HG03139 (cell line): Measurements from ENCODE around the gene CLCN4.

Experiments used
- ATAC-seq: cut with Tn5 transposase; IDR thresholded peaks from one replicate; pipeline ENCODE4 v1.9.1; 2021; ENCODE audit not compliant: unreplicated experiment

The CLCN4 gene

DNA sequence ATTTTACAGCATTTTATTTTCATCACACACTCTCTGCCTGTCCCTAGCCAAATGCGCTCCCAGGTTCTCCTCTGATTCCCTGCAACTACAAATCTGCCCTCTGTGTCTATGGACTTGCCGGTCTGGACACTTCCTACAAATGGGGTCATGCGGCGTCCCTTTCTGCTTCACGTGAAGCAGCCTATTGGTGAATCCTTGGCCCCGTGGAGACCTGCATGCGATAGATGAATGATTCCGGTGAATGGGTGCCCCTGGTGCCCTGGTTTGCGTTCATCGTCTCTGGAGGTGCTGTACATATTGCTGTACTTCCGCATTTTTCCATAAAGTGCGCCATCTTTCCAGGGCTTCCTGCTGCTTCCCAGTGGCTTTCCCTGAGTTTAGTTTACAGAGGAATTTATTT is 27.5 kb upstream of the CLCN4 start:
- no peak for ATAC-seq

DNA sequence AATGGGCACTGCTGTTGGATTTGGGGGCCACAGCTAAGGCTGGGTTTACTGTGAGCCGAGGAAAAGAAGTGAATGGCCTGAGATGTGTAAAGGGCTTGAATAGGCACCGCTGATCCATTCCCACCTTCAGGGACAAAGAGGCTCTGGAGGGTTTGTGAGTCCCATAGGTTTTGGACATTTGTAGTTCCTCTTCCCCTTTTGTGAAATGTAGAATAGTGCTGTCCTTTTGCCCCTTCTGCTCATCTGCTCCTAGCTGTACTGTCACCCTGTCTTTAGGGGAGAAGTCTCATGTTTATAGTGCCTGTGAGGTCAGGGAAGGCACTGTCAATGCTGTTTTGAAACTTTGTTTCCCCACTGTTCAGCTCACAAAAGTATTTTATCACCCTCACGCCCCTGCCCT is 26.4 kb upstream of the CLCN4 start:
- ATAC-seq: no peak

GRCh38 chrX:10133980-10134676 is 22.6 kb upstream of the CLCN4 start:
- no peak for ATAC-seq

DNA sequence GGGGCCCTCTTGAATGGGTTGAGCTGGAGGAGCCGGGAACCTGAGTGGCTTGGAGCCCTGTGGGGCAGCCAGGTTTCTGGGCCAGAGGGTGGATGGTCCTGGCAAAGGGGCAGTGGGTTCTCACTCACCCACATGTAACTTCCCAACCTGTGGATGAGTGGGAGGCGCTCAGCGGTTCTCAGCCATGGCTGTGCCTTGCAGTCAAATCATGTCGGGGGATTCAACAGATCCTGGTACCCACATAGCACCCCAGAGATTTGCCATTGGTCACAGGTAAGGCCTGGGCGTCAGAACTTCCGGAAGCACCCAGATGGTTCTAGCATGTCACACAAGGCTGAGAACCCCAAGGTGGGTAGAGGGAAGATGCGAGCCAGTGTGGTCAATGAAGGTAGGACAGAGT is 21.9 kb upstream of the CLCN4 start:
- no peak for ATAC-seq

- no peak for ATAC-seq
Measured at GRCh38 chrX:10135561-10136399, 21.0 kb upstream of the CLCN4 start.

DNA sequence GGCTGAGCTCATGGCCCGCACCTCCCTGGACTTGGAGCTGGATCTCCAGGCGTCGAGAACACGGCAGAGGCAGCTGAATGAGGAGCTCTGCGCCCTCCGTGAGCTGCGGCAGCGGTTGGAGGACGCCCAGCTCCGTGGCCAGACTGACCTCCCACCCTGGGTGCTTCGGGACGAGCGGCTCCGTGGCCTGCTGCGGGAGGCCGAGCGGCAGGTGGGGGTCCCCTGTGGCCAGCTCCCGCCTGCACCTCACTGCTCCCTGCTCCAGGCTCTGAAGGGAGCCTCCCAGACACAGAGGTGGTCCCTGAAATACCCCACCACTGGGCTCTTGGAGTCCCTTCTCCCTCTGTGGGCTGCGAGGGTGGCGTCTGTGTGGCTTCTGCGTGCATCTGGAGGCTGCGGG is 18.0 kb upstream of the CLCN4 start:
- no peak for ATAC-seq

DNA sequence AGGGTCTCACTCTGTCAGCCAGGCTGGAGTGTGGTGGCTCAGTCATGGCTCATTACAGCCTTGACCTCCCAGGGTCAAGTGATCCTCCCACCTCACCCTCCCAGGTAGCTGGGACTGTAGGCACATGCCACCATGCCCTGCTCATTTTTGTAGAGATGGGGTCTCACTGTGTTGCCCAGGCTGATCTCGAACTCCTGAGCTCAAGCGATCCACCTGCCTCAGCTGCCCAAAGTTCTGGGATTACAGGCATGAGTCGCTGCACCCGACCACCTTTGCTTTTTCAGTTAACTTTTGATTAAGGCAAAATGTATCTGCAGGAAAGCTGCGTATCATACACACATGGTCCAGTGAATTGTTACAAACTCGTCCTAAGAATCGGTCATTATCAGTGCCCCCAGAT is 16.5 kb upstream of the CLCN4 start:
- no peak for ATAC-seq

DNA sequence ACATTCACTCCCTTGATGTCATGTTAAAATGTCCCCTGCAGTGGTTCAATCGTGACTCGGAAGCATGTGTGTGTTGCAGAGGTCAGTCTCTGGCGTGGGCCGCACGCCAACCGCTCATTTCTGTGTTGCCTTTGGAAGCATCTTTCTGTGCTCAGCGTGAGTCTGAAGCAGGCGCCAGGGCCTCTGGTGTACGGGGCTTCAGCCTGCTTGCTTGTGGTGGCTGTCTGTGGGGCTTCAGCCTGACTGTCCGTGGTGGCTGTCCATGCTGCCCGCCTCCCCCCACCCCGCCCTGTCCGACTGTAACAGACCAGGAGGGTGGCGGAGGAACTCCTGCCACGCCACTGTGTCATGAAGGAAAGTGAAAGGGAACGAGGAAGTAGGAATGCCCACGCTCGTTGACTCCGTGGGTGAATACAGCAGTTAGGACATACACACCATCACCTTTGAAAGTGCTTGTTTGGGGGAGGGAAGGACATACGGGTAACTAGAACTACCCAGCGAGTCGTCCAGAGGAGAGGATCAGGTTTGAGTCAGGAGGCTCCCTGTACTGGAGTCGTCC is 14.7 kb upstream of the CLCN4 start:
- no peak for ATAC-seq

DNA sequence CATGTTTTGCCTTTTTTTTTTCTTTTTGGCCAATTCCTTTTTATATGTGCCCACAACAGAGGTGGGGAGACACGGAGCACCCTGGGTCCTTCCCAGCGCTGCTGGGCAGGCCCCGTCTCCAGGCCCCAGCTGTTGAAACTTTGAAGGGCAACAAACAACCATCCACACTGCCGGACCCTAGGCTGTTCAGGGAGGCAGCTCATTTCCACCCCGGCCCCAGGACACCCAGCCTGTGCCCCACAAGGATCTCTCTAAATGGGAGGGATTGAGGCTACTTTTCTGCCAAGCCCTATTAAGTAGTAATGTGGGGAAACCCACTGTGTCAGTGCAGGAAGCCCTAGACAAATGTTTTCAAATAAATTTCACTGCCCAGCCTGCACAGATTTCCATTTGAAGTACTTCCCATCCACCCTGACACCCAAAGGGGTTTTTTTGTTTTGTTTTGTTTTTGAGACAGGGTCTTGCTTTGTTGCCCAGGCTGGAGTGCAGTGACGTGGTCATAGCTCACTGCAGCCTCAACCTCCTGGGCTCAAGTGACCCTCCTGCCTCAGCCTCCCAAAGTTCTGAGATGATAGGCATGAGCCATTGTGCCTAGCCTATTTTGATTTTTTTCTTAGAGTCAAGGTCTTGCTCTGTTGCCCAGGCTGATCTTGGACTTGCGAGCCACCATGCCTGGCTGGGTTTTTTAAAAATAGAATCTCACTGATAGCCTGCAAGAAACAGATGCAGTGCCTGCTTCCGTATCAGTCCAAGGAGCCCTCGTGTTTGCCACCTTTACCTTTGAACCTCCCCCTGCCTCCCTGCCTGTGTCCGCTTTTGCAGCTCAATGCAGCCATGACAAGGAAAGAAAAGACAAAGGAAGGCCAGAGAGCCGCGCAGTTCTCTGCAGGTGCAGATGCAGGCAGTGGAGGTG is 13.4 kb upstream of the CLCN4 start:
- no peak for ATAC-seq

DNA sequence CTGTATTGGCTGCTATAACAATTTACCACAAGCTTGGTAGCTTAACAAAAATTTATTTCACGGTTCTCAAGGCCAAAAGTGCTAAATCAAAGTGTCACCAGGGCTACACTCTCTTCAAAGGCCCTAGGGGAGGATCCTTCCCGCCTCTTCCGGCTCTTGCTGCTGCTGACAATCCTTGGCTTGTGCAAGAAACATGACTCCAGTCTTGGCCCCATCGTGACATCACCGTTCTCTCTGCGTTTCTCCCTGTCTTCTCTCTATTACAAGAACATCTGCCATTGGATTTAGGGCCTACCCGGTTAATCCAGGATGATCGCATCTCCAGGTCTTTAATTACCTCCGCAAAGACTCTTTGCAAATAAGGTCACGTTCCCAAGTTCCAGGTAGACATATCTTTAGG is 10.4 kb upstream of the CLCN4 start:
- no peak for ATAC-seq

- ATAC-seq: no peak
Measured at GRCh38 chrX:10152086-10152485, 4.7 kb upstream of the CLCN4 start.

DNA sequence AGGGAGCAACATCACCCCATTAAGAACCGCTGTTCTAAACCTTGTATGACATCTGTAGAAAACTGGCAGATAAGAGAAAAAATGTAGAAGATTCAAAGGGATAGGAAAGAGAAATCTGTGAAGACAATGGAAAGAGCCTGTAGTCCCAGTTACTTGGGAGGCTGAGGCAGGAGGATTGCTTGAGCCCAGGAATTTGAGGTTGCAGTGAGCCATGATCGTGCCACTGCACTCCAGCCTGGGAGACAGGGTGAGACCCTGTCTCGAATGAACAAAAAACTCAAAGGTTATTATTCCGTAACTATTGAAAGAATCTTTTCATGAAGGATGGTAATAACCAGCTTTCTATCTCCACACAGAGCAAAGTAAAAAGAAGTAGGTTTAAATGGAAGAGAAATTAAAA is 1.6 kb upstream of the CLCN4 start:
- ATAC-seq: no peak

GRCh38 chrX:10157032-10157341 is 212 bp downstream of the CLCN4 start:
- ATAC-seq: no peak

DNA sequence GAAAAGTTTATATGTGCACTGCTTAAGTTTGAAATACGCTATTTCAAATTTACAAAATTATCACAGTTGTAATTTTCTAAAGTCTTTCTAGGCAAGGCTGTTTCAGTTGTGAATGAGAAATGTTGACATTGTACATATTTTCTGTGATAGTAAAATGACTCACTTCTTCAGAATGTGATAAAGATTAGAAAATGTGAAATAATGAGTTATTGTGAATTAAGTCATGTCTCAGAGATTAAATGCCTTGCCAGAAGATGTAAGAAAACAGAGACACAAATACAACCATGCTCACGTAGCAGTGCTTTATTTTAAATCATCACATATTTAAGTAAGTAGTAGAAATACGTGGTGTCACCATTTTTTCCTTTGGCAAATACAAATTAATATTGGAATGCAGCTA is 768 bp downstream of the CLCN4 start:
- ATAC-seq: no peak

GRCh38 chrX:10158279-10159144 is 1.7 kb downstream of the CLCN4 start:
- ATAC-seq: no peak

GRCh38 chrX:10159145-10159468 is 2.3 kb downstream of the CLCN4 start:
- no peak for ATAC-seq

DNA sequence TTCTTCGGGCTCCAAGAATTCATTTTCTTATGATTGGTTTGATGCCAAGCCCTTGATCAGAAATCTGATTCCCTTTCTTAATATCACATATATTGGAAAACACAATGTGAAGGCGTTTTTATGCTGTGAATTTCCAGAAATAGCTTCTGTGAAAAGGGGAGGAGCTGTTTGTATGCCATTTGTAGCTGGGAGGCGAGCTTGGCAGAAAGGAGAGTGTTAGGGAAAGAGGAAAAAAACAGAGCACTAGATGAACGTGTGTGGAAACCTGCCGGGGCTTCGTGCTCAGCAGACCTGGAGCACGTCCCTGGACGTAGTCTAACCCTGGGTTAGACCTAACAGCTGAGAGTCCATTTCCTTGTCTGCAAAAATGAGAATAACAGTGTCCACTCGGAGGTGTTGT is 3.4 kb downstream of the CLCN4 start:
- no peak for ATAC-seq

GRCh38 chrX:10163031-10163430 is 6.3 kb downstream of the CLCN4 start:
- ATAC-seq: no peak

DNA sequence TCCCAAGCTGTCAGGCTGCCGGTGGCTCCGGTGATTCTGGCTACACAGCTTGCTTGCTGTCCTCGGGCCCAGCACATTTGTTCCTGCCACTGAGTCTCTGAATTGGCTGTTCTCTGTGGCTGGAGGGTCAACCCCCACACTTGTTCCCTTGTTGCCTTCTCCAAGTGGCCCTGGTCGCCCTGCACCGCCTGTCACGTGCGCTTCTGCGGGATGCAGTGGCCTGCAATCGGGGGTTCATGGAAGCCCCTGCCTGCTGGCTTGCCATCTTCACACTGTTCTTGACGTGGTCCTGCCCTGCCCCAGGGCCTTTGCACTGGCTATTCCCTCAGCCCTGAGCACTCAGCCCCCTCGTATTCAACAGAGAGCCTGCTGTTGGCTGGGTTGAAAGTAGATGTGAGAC is 8.1 kb downstream of the CLCN4 start:
- ATAC-seq: no peak

- ATAC-seq: no peak
Measured at GRCh38 chrX:10165580-10166247, 8.9 kb downstream of the CLCN4 start.
